D721Med (cell line): ENCODE measurements around the gene EEIG1.

Source experiments
- DNase-seq: peaks from one replicate; pipeline ENCODE4 v3.0.0; 2011; ENCODE audit warnings: low spot score; ENCODE audit not compliant: insufficient read length
- FAIRE-seq: peaks from 2 replicates; lab custom pipeline; 2011; peaks lifted over from hg19 to GRCh38; lab: Jason Lieb, UNC
- CTCF ChIP-seq: IDR thresholded peaks from 2 replicates; pipeline ENCODE4 v1.5.1; 2012; ENCODE audit warnings: mild to moderate bottlenecking, control low read depth; ENCODE audit not compliant: insufficient read depth; ENCODE audit errors: missing control alignments

EEIG1 gene

GRCh38 chr9:127979333-127980059 lies 1.3 kb downstream of the EEIG1 start:
- FAIRE-seq (no peak), DNase-seq (no peak)
- no peak for TF ChIP-seq CTCF

GRCh38 chr9:127979015-127979332 lies 1.8 kb downstream of the EEIG1 start:
- no peak for DNase-seq
- TF ChIP-seq CTCF = no peak
- FAIRE-seq = no peak

- DNase-seq (no peak), FAIRE-seq (no peak)
- no peak for TF ChIP-seq CTCF
Measured at GRCh38 chr9:127977884-127978647, 2.7 kb downstream of the EEIG1 start.

- DNase-seq (no peak), FAIRE-seq (no peak)
- no peak for TF ChIP-seq CTCF
Measured at GRCh38 chr9:127977009-127977883, 3.5 kb downstream of the EEIG1 start.

- DNase-seq (no peak), FAIRE-seq (no peak)
- no peak for TF ChIP-seq CTCF
Measured at GRCh38 chr9:127976498-127976897, 4.3 kb downstream of the EEIG1 start.

GRCh38 chr9:127975376-127976315 lies 5.1 kb downstream of the EEIG1 start:
- FAIRE-seq (no peak), DNase-seq (no peak)
- no peak for TF ChIP-seq CTCF
